Measurements from ENCODE around the gene SP3.

DNA sequence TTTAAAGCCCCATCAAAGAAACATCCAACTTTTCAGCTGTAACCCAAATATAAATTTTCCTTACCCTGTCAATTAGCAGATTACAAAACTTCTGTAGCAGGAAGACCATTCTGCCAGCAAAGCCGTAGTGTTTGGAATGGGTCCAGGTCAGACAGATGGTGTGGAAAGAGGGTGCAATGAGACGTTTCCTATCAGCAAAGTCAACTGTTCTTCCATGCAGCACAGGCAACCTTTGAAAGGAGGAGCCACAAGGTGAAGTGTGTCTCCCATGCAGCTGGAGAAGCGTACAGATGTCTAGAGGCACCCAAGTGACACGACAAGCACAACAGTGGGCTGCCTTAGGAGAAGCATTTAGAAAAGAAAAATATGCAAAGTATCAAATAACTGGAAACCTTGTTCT lies 83.7 kb downstream of the SP3 start:
- TF ChIP-seq POLR2A (IDR thresholded peaks at IDR 0.05; ENCODE audit: low read depth, low read length), result no peak
- TF ChIP-seq POLR2AphosphoS5 (IDR thresholded peaks at IDR 0.05; ENCODE audit: low read depth, low read length), result no peak
- TF ChIP-seq PAX5 (IDR thresholded peaks at IDR 0.05; ENCODE audit: insufficient read depth, low read length, severe bottlenecking), result no peak
